CD4-positive, alpha-beta T cell treated with Interleukin-6 for 4 hours (primary cell): ENCODE results near the gene ZNF428.
"Not testable (repeated sequence)": the region's sequence is repeated elsewhere in the genome, so short reads cannot be mapped to it uniquely, and the experiment has no call there.

Experiments used
- DNase-seq: peaks from one replicate; pipeline ENCODE4 v3.0.0-alpha.2; 2020; ENCODE audit warnings: mixed read lengths

ZNF428 gene

GRCh38 chr19:43619262-43620060, at the start of gene ZNF428:
Gene ZNF428 (minus strand): TSS chr19:43619629. CDS start chr19:43614304, 5,325 bp downstream.
- peak; percentile 87 for DNase-seq

- peak; percentile 95 for DNase-seq
Observed at GRCh38 chr19:43668406-43669109, 49.1 kb upstream of the ZNF428 start.

- peak; percentile 7 for DNase-seq
Observed at GRCh38 chr19:43667876-43668405, 48.5 kb upstream of the ZNF428 start.

- no peak for DNase-seq
Observed at GRCh38 chr19:43667126-43667875, 47.9 kb upstream of the ZNF428 start.

- peak; percentile 60 for DNase-seq
Observed at GRCh38 chr19:43664018-43664417, 44.6 kb upstream of the ZNF428 start.

GRCh38 chr19:43662487-43662886, 43.1 kb upstream of the ZNF428 start:
- DNase-seq, result no peak

- DNase-seq, result no peak
Observed at GRCh38 chr19:43660971-43661360, 41.5 kb upstream of the ZNF428 start.

- no peak for DNase-seq
Observed at GRCh38 chr19:43660301-43660970, 41.0 kb upstream of the ZNF428 start.

GRCh38 chr19:43658494-43658893, 39.1 kb upstream of the ZNF428 start:
- DNase-seq, result no peak

GRCh38 chr19:43658001-43658400, 38.6 kb upstream of the ZNF428 start:
- DNase-seq, result no peak

GRCh38 chr19:43656436-43656835, 37.0 kb upstream of the ZNF428 start:
- DNase-seq, result no peak

- DNase-seq, result no peak
Observed at GRCh38 chr19:43652546-43652874, 33.1 kb upstream of the ZNF428 start.

- peak; percentile 50 for DNase-seq
Observed at GRCh38 chr19:43651758-43652545, 32.5 kb upstream of the ZNF428 start.

GRCh38 chr19:43650276-43650675, 30.8 kb upstream of the ZNF428 start:
- not testable (repeated sequence) for DNase-seq

- no peak for DNase-seq
Observed at GRCh38 chr19:43649514-43649913, 30.1 kb upstream of the ZNF428 start.

- DNase-seq, result no peak
Observed at GRCh38 chr19:43648633-43649032, 29.2 kb upstream of the ZNF428 start.

GRCh38 chr19:43644181-43644580, 24.8 kb upstream of the ZNF428 start:
- DNase-seq, result no peak

GRCh38 chr19:43643326-43643725, 23.9 kb upstream of the ZNF428 start:
- no peak for DNase-seq

- no peak for DNase-seq
Observed at GRCh38 chr19:43642531-43642930, 23.1 kb upstream of the ZNF428 start.

- no peak for DNase-seq
Observed at GRCh38 chr19:43641333-43641732, 21.9 kb upstream of the ZNF428 start.

- no peak for DNase-seq
Observed at GRCh38 chr19:43640424-43640757, 21.0 kb upstream of the ZNF428 start.
